GM04503 (cell line): ENCODE results near the gene TJAP1.
A peak's percentile ranks its signal among the peaks of the same experiment; 100 is the strongest.
"Not testable (repeated sequence)": the region's sequence is repeated elsewhere in the genome, so short reads cannot be mapped to it uniquely, and the experiment has no call there.

Experiments used
- DNase-seq: peaks from one replicate; pipeline ENCODE4 v3.0.0-alpha.2; 2012; ENCODE audit warnings: low read depth

Gene TJAP1

GRCh38 chr6:43505718-43506117 is 28.3 kb downstream of the TJAP1 start:
- DNase-seq = no peak

GRCh38 chr6:43506171-43506570 is 28.8 kb downstream of the TJAP1 start:
- no peak for DNase-seq

GRCh38 chr6:43506667-43507471 is 29.5 kb downstream of the TJAP1 start:
- DNase-seq = peak; percentile 29

GRCh38 chr6:43508481-43509141 is 31.2 kb downstream of the TJAP1 start:
- no peak for DNase-seq

- DNase-seq = no peak
Measured at GRCh38 chr6:43509142-43509983, 32.0 kb downstream of the TJAP1 start.

- peak; percentile 50 for DNase-seq
Measured at GRCh38 chr6:43509984-43510826, 32.8 kb downstream of the TJAP1 start, which contains the start of gene LRRC73. Gene LRRC73 (minus strand): TSS chr6:43510346. CDS start chr6:43509785, 561 bp downstream.

GRCh38 chr6:43510827-43511163 is 33.4 kb downstream of the TJAP1 start:
- no peak for DNase-seq

GRCh38 chr6:43511824-43512415 is 34.5 kb downstream of the TJAP1 start:
- no peak for DNase-seq

- no peak for DNase-seq
Measured at GRCh38 chr6:43515808-43516207, 38.4 kb downstream of the TJAP1 start.

GRCh38 chr6:43516367-43516696 is 39.0 kb downstream of the TJAP1 start:
- DNase-seq = no peak

- DNase-seq = peak; percentile 86
Measured at GRCh38 chr6:43516697-43517504, 39.5 kb downstream of the TJAP1 start, which contains the start of the genes POLR1C and YIPF3. Gene POLR1C (plus strand): TSS chr6:43517089. CDS start chr6:43517110, 21 bp downstream. Gene YIPF3 (minus strand): TSS chr6:43516926. CDS start chr6:43516807, 119 bp downstream.

- DNase-seq = no peak
Measured at GRCh38 chr6:43517505-43518357, 40.4 kb downstream of the TJAP1 start.

GRCh38 chr6:43520097-43520496 is 42.7 kb downstream of the TJAP1 start:
- no peak for DNase-seq

GRCh38 chr6:43521836-43522235 is 44.5 kb downstream of the TJAP1 start:
- no peak for DNase-seq

GRCh38 chr6:43522547-43523261 is 45.3 kb downstream of the TJAP1 start:
- no peak for DNase-seq

GRCh38 chr6:43523284-43523683 is 45.9 kb downstream of the TJAP1 start:
- DNase-seq = no peak

GRCh38 chr6:43524483-43524961 is 47.2 kb downstream of the TJAP1 start:
- no peak for DNase-seq

GRCh38 chr6:43532201-43532600 is 54.8 kb downstream of the TJAP1 start:
- no peak for DNase-seq

GRCh38 chr6:43538986-43539385 is 61.6 kb downstream of the TJAP1 start:
- not testable (repeated sequence) for DNase-seq
